ENCODE results near the gene NGF.

Gene NGF

DNA sequence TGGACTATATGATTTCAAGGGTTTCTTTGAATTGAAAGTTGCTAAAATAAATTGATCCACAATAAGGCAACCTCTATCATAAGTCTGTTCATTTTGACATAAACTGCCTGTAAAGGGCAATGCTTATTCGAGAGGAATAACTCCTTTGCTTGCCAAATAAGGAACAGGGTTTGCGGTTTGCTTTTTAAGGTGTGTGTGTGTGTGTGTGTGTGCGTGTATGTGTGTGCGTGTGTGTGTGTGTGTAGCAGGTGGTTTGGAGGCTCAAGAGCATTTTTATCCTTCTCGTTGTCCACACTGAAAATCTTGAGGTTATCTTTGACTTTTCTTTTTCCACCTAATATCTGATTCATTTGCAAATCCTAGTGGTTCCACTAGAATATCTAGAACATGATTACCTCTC is 13.1 kb upstream of the NGF start:
- no peaks in the 10 kb centered on the region for H3K9me3 Mint-ChIP-seq
- H3K4me1 Mint-ChIP-seq (ENCODE audit: low read depth): no peaks in the 10 kb centered on the region
- no peaks in the 10 kb centered on the region for H3K36me3 Mint-ChIP-seq (ENCODE audit: low read depth)
- DNase-seq (ENCODE audit: low spot score): no peak
- H3K4me3 Mint-ChIP-seq: no peak overlapping the region
- no peaks in the 10 kb centered on the region for H3K27me3 Mint-ChIP-seq (ENCODE audit: low read depth)
- no peak overlapping the region for H3K27ac Mint-ChIP-seq

DNA sequence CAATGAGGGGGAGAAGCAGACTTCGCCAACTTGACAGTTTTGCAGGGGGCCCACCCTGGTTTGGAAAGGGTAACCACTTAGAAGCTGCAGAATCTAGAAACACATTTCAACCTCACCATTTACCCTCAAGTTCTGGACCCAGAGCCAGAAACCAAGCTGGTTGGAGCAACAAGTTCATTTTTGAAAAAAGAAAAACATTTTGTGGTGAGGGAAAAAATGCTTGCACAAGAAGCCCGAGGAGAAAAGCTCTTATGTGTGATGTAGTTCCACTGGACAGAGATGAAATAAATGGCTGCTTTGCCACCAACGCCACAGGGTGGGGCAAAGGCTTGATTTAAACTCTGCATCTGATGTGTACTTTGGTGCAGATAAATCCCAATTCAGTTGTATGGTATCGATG is 10.6 kb upstream of the NGF start:
- Mint-ChIP-seq H3K4me3 (no peak overlapping the region), H3K36me3 (ENCODE audit: low read depth) (no peaks in the 10 kb centered on the region), H3K27ac (no peak overlapping the region), H3K27me3 (ENCODE audit: low read depth) (no peaks in the 10 kb centered on the region), H3K4me1 (ENCODE audit: low read depth) (no peaks in the 10 kb centered on the region), H3K9me3 (no peaks in the 10 kb centered on the region)
- no peak for DNase-seq (ENCODE audit: low spot score)

DNA sequence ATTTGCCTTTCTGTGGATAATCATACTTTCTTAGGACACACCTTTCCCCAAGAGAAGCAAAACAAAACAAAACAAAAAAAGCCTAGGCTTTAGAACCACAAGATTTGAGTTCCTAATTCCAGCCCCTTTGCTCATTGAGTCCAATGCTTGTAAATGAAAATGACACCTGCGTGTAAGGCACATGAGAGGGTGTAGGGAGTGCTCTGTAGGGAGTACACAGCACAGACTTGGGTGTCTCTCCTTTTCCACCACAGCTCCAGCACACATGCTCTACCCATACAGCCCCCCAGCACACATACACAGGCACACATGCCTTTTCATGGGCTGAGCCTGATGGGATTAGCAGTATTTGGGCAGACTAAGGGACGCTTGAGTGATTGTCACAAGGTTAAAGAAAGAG is 9.2 kb upstream of the NGF start:
- Mint-ChIP-seq H3K27me3 (ENCODE audit: low read depth) (no peaks in the 10 kb centered on the region), H3K4me3 (no peak overlapping the region), H3K9me3 (no peaks in the 10 kb centered on the region), H3K36me3 (ENCODE audit: low read depth) (no peaks in the 10 kb centered on the region), H3K4me1 (ENCODE audit: low read depth) (no peaks in the 10 kb centered on the region), H3K27ac (no peak overlapping the region)
- no peak for DNase-seq (ENCODE audit: low spot score)

DNA sequence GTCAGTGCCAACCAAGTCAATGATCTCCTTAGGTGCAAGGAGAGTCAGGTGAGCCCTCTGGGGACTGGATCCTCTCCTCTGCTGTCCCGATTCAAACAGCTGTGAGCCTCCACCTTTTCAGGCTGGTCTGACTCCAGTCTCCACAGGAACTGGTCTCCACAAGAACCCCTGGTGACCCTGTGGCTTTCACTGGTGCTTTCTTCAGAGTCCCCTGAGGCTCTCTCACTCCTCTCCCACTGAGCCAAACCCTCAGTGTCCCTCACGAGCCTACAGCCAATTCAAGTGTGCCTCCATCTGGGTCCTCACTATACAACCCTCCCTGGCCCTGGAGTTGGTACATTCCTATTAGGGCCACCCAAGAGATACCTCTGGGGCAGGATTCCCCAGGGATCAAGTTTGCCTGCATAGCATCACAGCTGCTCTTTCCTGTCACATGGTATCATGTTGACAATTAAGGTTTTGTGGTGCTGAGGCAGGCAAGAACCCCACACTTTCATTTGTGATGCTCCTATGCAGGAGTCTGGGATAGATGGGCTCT is 5.2 kb upstream of the NGF start:
- H3K4me3 Mint-ChIP-seq: no peak overlapping the region
- no peaks in the 10 kb centered on the region for H3K9me3 Mint-ChIP-seq
- no peaks in the 10 kb centered on the region for H3K4me1 Mint-ChIP-seq (ENCODE audit: low read depth)
- no peak overlapping the region for H3K27ac Mint-ChIP-seq
- peaks cover 19% of the 10 kb centered on the region for H3K27me3 Mint-ChIP-seq (ENCODE audit: low read depth)
- no peak for DNase-seq (ENCODE audit: low spot score)
- no peaks in the 10 kb centered on the region for H3K36me3 Mint-ChIP-seq (ENCODE audit: low read depth)

DNA sequence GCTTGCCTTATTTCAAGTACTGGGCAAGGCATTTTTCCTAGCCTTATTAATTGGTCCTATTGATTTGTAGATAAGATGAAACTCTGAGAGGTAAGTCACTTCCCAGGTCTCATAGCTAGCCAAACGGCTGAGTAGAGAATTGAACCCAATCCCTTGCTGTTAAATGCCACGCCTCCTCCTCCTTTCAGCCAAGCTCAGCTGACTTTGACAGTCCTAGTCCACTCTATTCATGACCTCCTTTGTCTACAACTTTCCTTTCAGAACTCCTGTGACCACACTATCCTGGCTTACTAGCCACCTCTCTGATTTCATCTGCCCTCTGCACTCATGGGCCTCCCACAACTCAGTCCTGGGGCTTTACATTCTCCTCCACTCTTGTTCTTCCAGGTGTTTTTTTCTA is 3.9 kb upstream of the NGF start:
- no peaks in the 10 kb centered on the region for H3K9me3 Mint-ChIP-seq
- H3K36me3 Mint-ChIP-seq (ENCODE audit: low read depth): no peaks in the 10 kb centered on the region
- no peak overlapping the region for H3K4me3 Mint-ChIP-seq
- DNase-seq (ENCODE audit: low spot score): no peak
- H3K27ac Mint-ChIP-seq: no peak overlapping the region
- H3K27me3 Mint-ChIP-seq (ENCODE audit: low read depth): peaks cover 27% of the 10 kb centered on the region
- H3K4me1 Mint-ChIP-seq (ENCODE audit: low read depth): no peaks in the 10 kb centered on the region

DNA sequence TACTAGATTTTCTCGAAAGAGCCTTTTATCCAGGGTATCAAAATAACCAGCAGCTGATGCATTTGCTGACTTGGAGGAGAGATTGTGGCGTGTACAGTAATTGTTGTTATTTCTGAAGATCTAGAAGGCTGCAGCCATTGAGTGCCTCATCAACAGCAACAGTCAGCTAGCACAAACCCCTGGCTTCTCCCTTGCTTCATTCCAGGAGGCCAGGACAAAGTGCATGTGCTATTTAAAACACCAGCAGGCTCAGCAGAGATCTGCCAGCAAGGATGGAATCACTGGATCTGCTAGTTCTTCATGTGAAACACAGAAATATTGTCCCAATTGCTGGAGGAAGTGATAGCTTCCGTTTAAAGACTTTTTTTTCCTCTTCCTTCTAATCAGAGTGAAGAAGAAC is 2.8 kb upstream of the NGF start:
- no peaks in the 10 kb centered on the region for H3K9me3 Mint-ChIP-seq
- H3K36me3 Mint-ChIP-seq (ENCODE audit: low read depth): no peaks in the 10 kb centered on the region
- H3K27ac Mint-ChIP-seq: no peak overlapping the region
- peaks cover 35% of the 10 kb centered on the region for H3K27me3 Mint-ChIP-seq (ENCODE audit: low read depth)
- no peak for DNase-seq (ENCODE audit: low spot score)
- no peaks in the 10 kb centered on the region for H3K4me1 Mint-ChIP-seq (ENCODE audit: low read depth)
- H3K4me3 Mint-ChIP-seq: no peak overlapping the region

DNA sequence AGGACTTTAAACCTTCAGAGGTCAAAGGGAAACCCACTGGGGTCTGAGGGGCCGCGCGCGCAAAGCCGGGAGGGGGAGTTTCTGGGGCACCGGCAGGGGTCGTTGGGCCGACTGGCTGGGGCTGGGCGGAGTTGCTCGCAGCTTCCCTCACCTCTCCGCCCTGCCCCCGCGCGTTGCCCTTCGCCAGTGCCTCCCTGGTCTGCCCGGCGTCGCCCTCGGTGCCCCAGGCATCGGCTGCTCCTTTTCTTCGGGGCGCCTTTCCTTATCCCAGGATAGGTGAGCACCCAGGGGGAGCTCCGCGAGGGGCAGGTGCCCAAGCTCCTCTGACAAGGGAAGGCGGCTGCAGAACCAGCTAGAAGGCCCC is 390 bp upstream of the NGF start:
- peaks cover 39% of the 10 kb centered on the region for H3K27me3 Mint-ChIP-seq (ENCODE audit: low read depth)
- no peak for DNase-seq (ENCODE audit: low spot score)
- no peak overlapping the region for H3K27ac Mint-ChIP-seq
- H3K9me3 Mint-ChIP-seq: no peaks in the 10 kb centered on the region
- no peak overlapping the region for H3K4me3 Mint-ChIP-seq
- H3K4me1 Mint-ChIP-seq (ENCODE audit: low read depth): no peaks in the 10 kb centered on the region
- no peaks in the 10 kb centered on the region for H3K36me3 Mint-ChIP-seq (ENCODE audit: low read depth)

DNA sequence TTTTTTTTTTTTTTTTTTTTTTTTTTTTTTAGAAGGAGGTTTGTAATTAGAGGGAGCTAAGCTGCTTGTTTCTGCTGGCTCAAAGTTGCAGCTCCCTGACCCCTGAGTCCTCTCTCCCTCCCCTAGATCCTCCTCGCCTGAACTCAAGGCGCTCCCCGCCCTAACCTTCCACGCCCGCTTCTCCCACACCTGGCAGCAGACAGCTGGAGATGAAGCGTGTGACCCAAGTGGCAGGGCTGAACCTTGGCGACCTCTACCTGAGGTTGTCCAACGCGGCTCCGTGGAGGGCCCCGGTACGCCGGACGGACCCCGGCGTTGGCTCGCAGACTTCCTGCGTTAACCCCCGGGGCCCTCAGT is 795 bp downstream of the NGF start:
- Mint-ChIP-seq H3K27me3 (ENCODE audit: low read depth) (peaks cover 43% of the 10 kb centered on the region), H3K27ac (no peak overlapping the region), H3K4me1 (ENCODE audit: low read depth) (no peaks in the 10 kb centered on the region), H3K36me3 (ENCODE audit: low read depth) (no peaks in the 10 kb centered on the region), H3K9me3 (no peaks in the 10 kb centered on the region), H3K4me3 (no peak overlapping the region)
- no peak for DNase-seq (ENCODE audit: low spot score)

DNA sequence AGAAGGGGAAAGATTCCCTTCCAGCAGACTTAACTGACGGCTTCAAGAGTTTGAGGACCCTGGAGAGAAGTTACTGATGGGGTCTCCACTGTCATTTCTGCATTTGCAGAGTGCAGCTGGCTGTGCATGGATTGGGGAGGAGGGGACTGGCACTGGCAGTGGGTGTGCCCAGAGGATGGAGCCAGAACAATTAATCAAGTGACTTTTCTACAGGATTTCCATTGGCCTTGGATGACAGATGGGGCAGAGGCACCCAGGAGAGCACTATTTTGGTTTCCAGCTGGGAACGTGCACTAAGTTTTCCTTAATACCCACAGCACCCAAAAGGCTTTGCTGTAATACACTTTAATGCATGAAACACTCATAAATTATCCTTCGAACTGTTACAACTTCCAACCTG is 1.3 kb downstream of the NGF start:
- H3K36me3 Mint-ChIP-seq (ENCODE audit: low read depth): no peaks in the 10 kb centered on the region
- peaks cover 42% of the 10 kb centered on the region for H3K27me3 Mint-ChIP-seq (ENCODE audit: low read depth)
- H3K27ac Mint-ChIP-seq: no peak overlapping the region
- H3K9me3 Mint-ChIP-seq: no peaks in the 10 kb centered on the region
- H3K4me3 Mint-ChIP-seq: no peak overlapping the region
- no peaks in the 10 kb centered on the region for H3K4me1 Mint-ChIP-seq (ENCODE audit: low read depth)
- DNase-seq (ENCODE audit: low spot score): no peak

DNA sequence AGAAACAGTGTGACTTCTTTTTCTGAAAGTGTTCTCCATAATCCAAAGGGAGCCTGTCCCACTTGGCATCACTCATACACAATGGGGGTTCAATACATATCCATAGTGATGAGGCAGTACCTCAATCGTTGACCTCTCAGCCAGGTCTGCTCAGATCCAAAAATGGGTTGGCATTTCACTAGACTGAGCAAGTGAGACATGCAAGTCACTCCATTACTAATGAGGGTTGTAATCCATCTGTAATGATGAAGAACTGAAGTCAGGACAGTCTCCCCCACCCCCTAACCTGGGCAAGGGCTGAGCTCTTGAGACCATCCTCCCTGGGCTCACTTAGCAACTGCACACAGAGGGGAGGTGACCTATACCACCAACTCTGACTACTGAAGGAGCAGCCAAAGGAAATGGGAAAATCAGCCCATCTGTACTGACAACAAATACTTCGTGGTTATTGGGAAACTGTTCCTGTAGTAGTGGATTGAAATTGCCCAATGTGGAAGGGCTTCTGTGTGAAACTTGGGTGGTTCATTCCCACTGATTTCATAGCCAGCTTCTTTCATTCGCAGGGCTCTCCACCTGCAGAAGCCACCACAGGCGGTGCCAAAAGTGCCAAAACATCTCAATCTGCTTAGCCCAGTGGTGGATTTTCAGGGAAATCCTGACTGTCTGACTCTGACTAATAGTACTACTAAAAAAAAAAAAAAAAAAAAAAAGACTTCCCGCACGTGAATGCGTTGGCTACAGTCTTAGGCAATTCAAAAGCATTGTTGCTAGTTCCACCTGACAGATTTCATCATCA is 5.0 kb downstream of the NGF start:
- Mint-ChIP-seq H3K4me1 (ENCODE audit: low read depth) (no peaks in the 10 kb centered on the region), H3K9me3 (no peaks in the 10 kb centered on the region), H3K27ac (no peak overlapping the region), H3K27me3 (ENCODE audit: low read depth) (peaks cover 31% of the 10 kb centered on the region), H3K36me3 (ENCODE audit: low read depth) (no peaks in the 10 kb centered on the region), H3K4me3 (no peak overlapping the region)
- no peak for DNase-seq (ENCODE audit: low spot score)

DNA sequence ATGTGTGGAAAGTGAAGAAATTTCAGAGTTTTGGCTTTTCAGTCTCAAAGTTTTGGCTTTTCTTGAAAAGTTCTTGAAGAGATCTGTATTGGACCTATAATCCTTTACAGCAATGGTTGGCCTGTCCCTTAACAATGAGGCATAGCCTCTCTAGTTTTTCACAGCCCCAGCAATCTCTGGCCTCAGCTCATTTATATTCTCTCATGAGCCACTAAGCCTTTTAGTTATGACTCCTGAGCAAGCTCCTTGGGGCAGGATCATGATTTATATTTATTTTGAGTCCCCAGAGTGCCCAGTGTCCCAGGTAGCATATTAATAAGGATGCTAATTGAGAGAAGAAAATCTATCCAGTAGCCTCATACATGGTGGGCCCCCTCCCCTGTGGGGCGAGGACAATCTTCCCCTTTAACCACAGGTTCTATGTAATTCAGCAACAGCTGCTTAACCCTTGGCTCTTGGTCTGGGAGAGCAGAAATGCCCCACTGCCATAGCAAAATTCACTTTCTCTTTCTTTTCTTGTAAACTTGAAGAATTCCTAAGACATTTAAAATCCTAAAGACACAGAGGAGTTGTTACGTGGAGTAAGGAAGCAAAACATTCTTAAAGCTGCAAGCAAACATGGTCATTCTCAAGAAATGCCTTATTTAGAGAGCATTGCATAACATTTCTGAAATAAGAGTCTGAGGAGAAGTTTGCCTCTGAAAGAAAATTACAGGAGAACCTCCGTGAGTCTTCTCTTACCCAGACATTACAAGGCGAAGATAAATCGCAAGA is 6.3 kb downstream of the NGF start:
- DNase-seq (ENCODE audit: low spot score): no peak
- no peaks in the 10 kb centered on the region for H3K4me1 Mint-ChIP-seq (ENCODE audit: low read depth)
- H3K36me3 Mint-ChIP-seq (ENCODE audit: low read depth): no peaks in the 10 kb centered on the region
- peaks cover 21% of the 10 kb centered on the region for H3K27me3 Mint-ChIP-seq (ENCODE audit: low read depth)
- H3K4me3 Mint-ChIP-seq: no peak overlapping the region
- no peak overlapping the region for H3K27ac Mint-ChIP-seq
- no peaks in the 10 kb centered on the region for H3K9me3 Mint-ChIP-seq

DNA sequence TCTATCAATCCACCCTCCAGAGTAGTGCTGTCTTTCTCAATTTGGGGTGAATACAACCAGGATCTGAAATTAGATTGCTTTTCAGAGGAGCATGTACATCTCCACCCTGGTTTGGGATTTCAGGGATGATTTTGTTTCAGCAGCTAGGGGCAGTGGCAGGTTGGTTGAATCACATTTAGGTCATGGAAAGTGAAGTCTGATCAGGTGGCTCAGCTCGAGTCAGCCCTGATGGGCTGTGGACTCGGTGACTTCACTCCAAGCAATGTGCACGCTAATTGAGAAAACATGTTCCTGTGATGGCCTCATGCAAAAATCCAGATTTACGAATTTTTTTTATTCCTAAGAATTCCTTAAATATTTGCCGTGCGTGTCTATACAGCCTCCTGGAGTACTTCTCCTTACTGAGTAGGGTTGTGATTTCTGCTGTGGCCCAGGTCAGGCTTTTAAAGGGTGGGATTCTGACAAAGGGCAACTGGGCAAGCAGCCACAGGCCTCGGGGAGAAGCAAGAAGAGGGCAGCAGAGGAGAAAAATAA is 7.5 kb downstream of the NGF start:
- H3K27me3 Mint-ChIP-seq (ENCODE audit: low read depth): peaks cover 11% of the 10 kb centered on the region
- no peaks in the 10 kb centered on the region for H3K4me1 Mint-ChIP-seq (ENCODE audit: low read depth)
- H3K4me3 Mint-ChIP-seq: no peak overlapping the region
- no peaks in the 10 kb centered on the region for H3K9me3 Mint-ChIP-seq
- H3K36me3 Mint-ChIP-seq (ENCODE audit: low read depth): no peaks in the 10 kb centered on the region
- no peak for DNase-seq (ENCODE audit: low spot score)
- H3K27ac Mint-ChIP-seq: no peak overlapping the region

DNA sequence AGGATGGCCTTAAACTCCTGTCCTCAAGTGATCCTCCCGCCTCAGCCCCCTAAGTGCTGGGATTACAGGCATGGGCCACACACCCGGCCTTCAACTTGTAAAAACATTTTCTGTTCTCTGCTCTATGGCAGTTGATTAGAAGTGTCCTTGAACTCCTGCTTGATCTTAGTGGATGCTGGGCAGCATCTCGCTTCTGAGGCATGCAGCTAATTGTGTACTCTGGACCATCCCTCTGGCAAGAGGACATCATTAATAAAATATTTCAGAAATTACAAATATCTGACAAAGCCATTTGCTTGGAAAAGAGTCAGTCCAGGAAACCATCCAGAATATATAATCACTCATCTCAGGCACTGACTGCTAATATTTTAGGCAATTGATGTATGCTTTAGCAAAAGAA is 8.1 kb downstream of the NGF start:
- H3K27me3 Mint-ChIP-seq (ENCODE audit: low read depth): peaks cover 11% of the 10 kb centered on the region
- no peak overlapping the region for H3K27ac Mint-ChIP-seq

DNA sequence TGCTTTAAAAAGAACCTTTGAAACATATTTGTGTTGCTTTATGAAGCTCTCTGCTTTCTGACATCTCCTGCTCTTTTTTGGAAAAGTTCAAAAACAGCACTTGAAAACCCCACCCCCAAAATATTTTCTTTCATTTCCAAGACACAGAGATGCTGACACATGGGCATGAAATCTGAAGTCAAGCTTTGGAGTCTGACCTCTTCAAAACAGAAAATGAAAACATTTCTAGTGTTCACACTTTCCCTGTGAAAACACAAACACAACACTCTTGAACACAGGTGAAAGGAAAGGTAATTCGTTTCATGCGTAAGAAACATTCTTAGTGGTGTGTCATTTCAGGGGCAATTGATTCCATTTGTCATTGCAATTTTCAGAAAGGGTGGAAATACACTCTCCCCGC is 10.8 kb downstream of the NGF start:
- no peaks in the 10 kb centered on the region for H3K4me1 Mint-ChIP-seq (ENCODE audit: low read depth)
- H3K36me3 Mint-ChIP-seq (ENCODE audit: low read depth): no peaks in the 10 kb centered on the region
- no peak overlapping the region for H3K4me3 Mint-ChIP-seq
- H3K27me3 Mint-ChIP-seq (ENCODE audit: low read depth): peaks cover 7% of the 10 kb centered on the region
- no peaks in the 10 kb centered on the region for H3K9me3 Mint-ChIP-seq
- no peak for DNase-seq (ENCODE audit: low spot score)
- H3K27ac Mint-ChIP-seq: no peak overlapping the region

More for the DNA sequence above, 8.1 kb downstream of the NGF start:
- Mint-ChIP-seq H3K9me3 (no peaks in the 10 kb centered on the region), H3K4me1 (ENCODE audit: low read depth) (no peaks in the 10 kb centered on the region), H3K4me3 (no peak overlapping the region), H3K36me3 (ENCODE audit: low read depth) (no peaks in the 10 kb centered on the region)
- DNase-seq (ENCODE audit: low spot score): no peak
